K562 (cell line): Measurements from ENCODE around the gene TMED5. TPM values are rescaled to one million over a fixed set of nuclear protein-coding genes. Genes with fewer than 3 reads are reported as not detected.

ENCODE experiments used
- ATAC-seq: fragments of 200-7000 bp; cut with Tn5 transposase; 3 replicates; pipeline ENCODE4 v1.9.1; 2020; ENCODE audit warnings: moderate library complexity
- BruUV-seq: library from RNA; stranded (reverse); fragments of 400-500 nt; replicated peaks from 2 replicates; lab custom pipeline; 2021; lab: Mats Ljungman, UMichigan
- CTCF ChIA-PET: fragments of 300-600 bp; formaldehyde crosslinking; extraction: SDS; loops from one replicate; lab custom pipeline; 2021; ENCODE audit warnings: low intra/inter-chr PET ratio; lab: Yijun Ruan, JAX
- POLR2A ChIA-PET: fragments of 300-600, 350-650 bp; sonication (Branson Sonifier 250); formaldehyde crosslinking; extraction: SDS; loops from one replicate; lab custom pipeline; 2021; ENCODE audit warnings: antibody characterized with exemption, inconsistent platforms; lab: Yijun Ruan, JAX
- DNase-seq, 4 experiments: peaks; one replicate each; pipeline versions ENCODE4 v3.0.0 to v3.0.0-alpha.2; 2011 to 2018; ENCODE audit warnings: low spot score in 3 of 4, mixed read lengths in 3 of 4; ENCODE audit errors: extremely low read depth in 1 of 4
- FAIRE-seq: peaks from 2 replicates; lab custom pipeline; 2011; peaks lifted over from hg19 to GRCh38; lab: Jason Lieb, UNC
- H2AFZ ChIP-seq: 2 replicates; pipeline ENCODE4 v1.6.0; 2011; ENCODE audit warnings: low read depth, low read length, control low read depth, inconsistent platforms
- H3K27ac ChIP-seq: fragments of 200-600 bp; 3 replicates; pipeline ENCODE4 v1.8.0; 2011; ENCODE audit warnings: low read depth, mild to moderate bottlenecking, control low read depth, inconsistent platforms, low read length, moderate library complexity, mixed read lengths; ENCODE audit errors: extremely low read depth
- H3K27me3 ChIP-seq, 2 experiments: fragments of 300-600 bp in 1 of 2; 2 replicates in 1 of 2; 3 replicates in 1 of 2; pipeline versions ENCODE4 v1.6.0 to v1.8.0; 2011; ENCODE audit warnings: inconsistent platforms in 2 of 2, low read length in 2 of 2, mild to moderate bottlenecking in 1 of 2, mixed read lengths in 1 of 2, moderate library complexity in 1 of 2; ENCODE audit not compliant: control insufficient read depth in 2 of 2, insufficient read depth in 2 of 2
- H3K36me3 ChIP-seq: fragments of 300-600 bp; 3 replicates; pipeline ENCODE4 v1.8.0; 2011; ENCODE audit warnings: mild to moderate bottlenecking, low read length, inconsistent platforms; ENCODE audit not compliant: control insufficient read depth, insufficient read depth
- H3K4me1 ChIP-seq, 2 experiments: fragments of 200-600 bp in 1 of 2; replicated peaks in 1 of 2; 2 replicates in 1 of 2; 3 replicates in 1 of 2; pipeline versions ENCODE4 v1.5.1 to v1.8.0; 2011; ENCODE audit warnings: inconsistent platforms in 2 of 2, low read length in 2 of 2, mild to moderate bottlenecking in 1 of 2, mixed read lengths in 1 of 2, moderate library complexity in 1 of 2; ENCODE audit not compliant: control insufficient read depth in 2 of 2, insufficient read depth in 2 of 2
- H3K4me2 ChIP-seq: 2 replicates; pipeline ENCODE4 v1.6.1; 2011; ENCODE audit warnings: low read length, control low read depth, inconsistent platforms, mixed read lengths; ENCODE audit not compliant: insufficient read depth
- H3K4me3 ChIP-seq: fragments of 200-600 bp; sonication (generic), shearing (Covaris generic); 2 replicates; pipeline ENCODE4 v1.5.1; 2016; ENCODE audit warnings: control low read depth, inconsistent platforms
- H3K79me2 ChIP-seq: fragments of 200-600 bp; 3 replicates; pipeline ENCODE4 v1.8.0; 2011; ENCODE audit warnings: low read length, inconsistent platforms; ENCODE audit not compliant: control insufficient read depth, insufficient read depth
- H3K9ac ChIP-seq, 2 experiments: 2 replicates each; pipeline versions ENCODE4 v1.6.0 to v1.6.1; 2011; ENCODE audit warnings: low read depth in 2 of 2, low read length in 2 of 2, control low read depth in 1 of 2, inconsistent platforms in 1 of 2, mild to moderate bottlenecking in 1 of 2, mixed read lengths in 1 of 2; ENCODE audit not compliant: insufficient read depth in 1 of 2
- H3K9me1 ChIP-seq: one replicate; pipeline ENCODE4 v1.6.0; 2011; ENCODE audit warnings: inconsistent platforms, mild to moderate bottlenecking, low read length, moderate library complexity; ENCODE audit not compliant: control insufficient read depth, insufficient read depth
- H3K9me3 ChIP-seq: replicated peaks from 2 replicates; pipeline ENCODE4 v1.5.1; 2011; ENCODE audit warnings: low read depth, low read length, inconsistent platforms; ENCODE audit not compliant: control insufficient read depth, insufficient read depth
- H4K20me1 ChIP-seq: replicated peaks from 2 replicates; pipeline ENCODE4 v1.6.1; 2011; ENCODE audit warnings: low read length, inconsistent platforms, mixed read lengths; ENCODE audit not compliant: control insufficient read depth, insufficient read depth
- ATF1 ChIP-seq, 2 experiments: fragments of 450-650 bp in 1 of 2; IDR thresholded peaks; 2 replicates each; pipeline ENCODE4 v1.6.1; 2016; ENCODE audit warnings: missing compliant biosample characterization in 1 of 2, missing genetic modification characterization in 1 of 2
- HMGN3 ChIP-seq: IDR thresholded peaks from 2 replicates; pipeline ENCODE4 v1.6.1; 2011; ENCODE audit warnings: borderline replicate concordance, low read depth, mild to moderate bottlenecking, mixed read lengths, low read length; ENCODE audit not compliant: insufficient read length; ENCODE audit errors: extremely low read depth
- MXD1 ChIP-seq: fragments of 250-450 bp; sonication (Bioruptor Pico); IDR thresholded peaks from 2 replicates; pipeline ENCODE4 v1.8.0; 2021; ENCODE audit warnings: borderline replicate concordance, mild to moderate bottlenecking, moderate library complexity; ENCODE audit not compliant: poor library complexity, severe bottlenecking
- NEUROD1 ChIP-seq: fragments of 150-350 bp; IDR thresholded peaks from 2 replicates; pipeline ENCODE4 v1.6.1; 2014; ENCODE audit warnings: borderline replicate concordance, low read length, low read depth; ENCODE audit not compliant: partially characterized antibody
- NR0B1 ChIP-seq: fragments of 450-650 bp; IDR thresholded peaks from one replicate; pipeline ENCODE4 v1.6.1; 2018; ENCODE audit warnings: mild to moderate bottlenecking, moderate library complexity; ENCODE audit not compliant: partially characterized antibody
- ZNF589 ChIP-seq: fragments of 200-800 bp; sonication (Bioruptor generic); IDR thresholded peaks from 2 replicates; pipeline ENCODE4 v1.6.1; 2016; ENCODE audit warnings: low read depth, missing genetic modification characterization, missing compliant biosample characterization
- WGBS: fragments of 100-300 bp; shearing (Covaris generic); methylation state at CpG from one replicate; pipeline ENCODE4 v1.1.6; 2016; ENCODE audit warnings: low coverage, mixed read lengths; ENCODE audit not compliant: insufficient coverage; ENCODE audit errors: missing lambda C conversion rate; 5-methylcytosine and 5-hydroxymethylcytosine counted together
- in situ Hi-C: fragments of 300-500 bp; cut with MboI; formaldehyde crosslinking; loops from 4 replicates; pipeline ENCODE4 v1.15.0; 2018; ENCODE audit warnings: inconsistent platforms, mixed read lengths
- intact Hi-C: fragments of 100-400 bp; cut with micrococcal nuclease; formaldehyde crosslinking; loops from 2 replicates; pipeline ENCODE4 v1.14.2; 2022
- polyA plus RNA-seq, 8 experiments: library from polyadenylated mRNA; depleted of rRNA in 4 of 8; stranded (reverse) in 5 of 8; unstranded in 3 of 8; fragments of >200 nt; fragmentation: Nextera tagmentation in 2 of 8; fragmentation: Illumina TruSeq in 1 of 8; extraction: Ambion mirVana in 2 of 8; extraction: Trizol in 1 of 8; gene quantifications; 2 replicates each; pipeline versions ENCODE4 v1.2.1 to v1.2.3, GENCODE V29; 2011 to 2014; ENCODE audit warnings: inconsistent platforms in 1 of 8, missing spikeins in 1 of 8
- total RNA-seq, 7 experiments: library from RNA; depleted of rRNA in 6 of 7; stranded (reverse); fragments of >200 nt in 6 of 7; fragmentation: Illumina TruSeq in 2 of 7; extraction: Trizol in 2 of 7; gene quantifications; 2 replicates each; pipeline versions ENCODE4 v1.2.1 to v1.2.3, GENCODE V29; 2011 to 2021; ENCODE audit warnings: low replicate concordance in 1 of 7

TMED5 gene
- total and polyA plus RNA-seq, 9 of the 15 experiments (the other 6 are each of a cell fraction or from before 2014, with no cell fraction given), result 28.7 to 83.7 (median 67.2) TPM

- FAIRE-seq (no peak), ATAC-seq (no peak), DNase-seq (no peak)
- in situ Hi-C loops (no loop called here), intact Hi-C loops (no loop called here)
- H3K27me3 ChIP-seq, result no peaks in the 10 kb centered on the region
- ChIA-PET CTCF (interaction anchor here (0.5 kb wide), 1 partner anchor 309 kb away, joined by 3 read pairs; no protein-coding TSS in a partner anchor), POLR2A (no interaction called here)
- no peak overlapping the region for H3K27ac ChIP-seq
- no peak overlapping the region for H3K4me2 ChIP-seq
- TSS peak; percentile 16 for BruUV-seq
- H3K9ac ChIP-seq, result no peak overlapping the region
- no peak overlapping the region for H3K4me3 ChIP-seq
- no peaks in the 10 kb centered on the region; the same call in 2 of the 3 replicates for H3K79me2 ChIP-seq
- H3K36me3 ChIP-seq, result peaks cover 62% of the 10 kb centered on the region
- TF ChIP-seq HMGN3 (no peak), ZNF589 (no peak), NR0B1 (no peak), MXD1 (CRISPR knock-in tag) (no peak), NEUROD1 (no peak), ATF1 (CRISPR knock-in tag; IDR thresholded peaks at IDR 0.05) (no peak), ATF1 (tag; IDR thresholded peaks at IDR 0.05) (no peak)
- no peak overlapping the region for H2AFZ ChIP-seq
- H4K20me1 ChIP-seq, result 0 out of 2 replicates have a peak, but pooled peaks cover 3% of the 10 kb centered on the region
- 69% methylated on average over 7 of the region's 7 CpGs for WGBS
- H3K9me1 ChIP-seq, result no peaks in the 10 kb centered on the region
- no peaks in the 10 kb centered on the region for H3K4me1 ChIP-seq
- no peaks in the 10 kb centered on the region for H3K9me3 ChIP-seq
Observed at GRCh38 chr1:93148001-93148400, 32.2 kb downstream of the TMED5 start.
